Neural cell (in vitro differentiated cells): ENCODE data around the gene NPIPA5. TPM values are rescaled to one million over a fixed set of nuclear protein-coding genes. Genes with fewer than 3 reads are reported as not detected.
"Not testable (repeated sequence)": the region's sequence is repeated elsewhere in the genome, so short reads cannot be mapped to it uniquely, and the experiment has no call there.

ENCODE experiments used
- H2AFZ ChIP-seq: fragments of 200-600, 300-800 bp; sonication (generic), shearing (Covaris generic); 2 replicates; pipeline ENCODE4 v1.6.0; 2014; ENCODE audit warnings: low read depth, mild to moderate bottlenecking, antibody characterized with exemption, low read length, moderate library complexity
- H3F3A ChIP-seq: fragments of 200-600 bp; shearing (Covaris generic); 2 replicates; pipeline ENCODE4 v1.6.1; 2016; ENCODE audit warnings: mild to moderate bottlenecking, moderate library complexity, mixed read lengths, antibody characterized with exemption, low read length; ENCODE audit not compliant: insufficient read depth, poor library complexity, severe bottlenecking
- H3K27ac ChIP-seq: fragments of 200-600, 300-800 bp; sonication (generic), shearing (Covaris generic); 2 replicates; pipeline ENCODE4 v1.5.1; 2014; ENCODE audit warnings: mild to moderate bottlenecking, low read length, moderate library complexity
- H3K27me3 ChIP-seq: fragments of 300-800, 200-600 bp; sonication (generic), shearing (Covaris generic); 2 replicates; pipeline ENCODE4 v1.6.0; 2014; ENCODE audit warnings: mild to moderate bottlenecking, low read depth, low read length, moderate library complexity; ENCODE audit not compliant: insufficient read depth
- H3K36me3 ChIP-seq: fragments of 300-800, 200-600 bp; sonication (generic), shearing (Covaris generic); 2 replicates; pipeline ENCODE4 v1.5.1; 2014; ENCODE audit warnings: mild to moderate bottlenecking, antibody characterized with exemption, low read length, moderate library complexity; ENCODE audit not compliant: insufficient read depth
- H3K4me2 ChIP-seq: fragments of 300-800, 200-600 bp; sonication (generic), shearing (Covaris generic); 2 replicates; pipeline ENCODE4 v1.6.0; 2014; ENCODE audit warnings: mild to moderate bottlenecking, low read length
- H3K4me3 ChIP-seq: fragments of 300-800, 200-600 bp; sonication (generic), shearing (Covaris generic); 2 replicates; pipeline ENCODE4 v1.5.1; 2014; ENCODE audit warnings: mild to moderate bottlenecking, low read length, moderate library complexity
- H3K79me2 ChIP-seq: fragments of 200-600 bp; shearing (Covaris generic); replicated peaks from 2 replicates; pipeline ENCODE4 v1.6.0; 2014; ENCODE audit warnings: mild to moderate bottlenecking, low read length, moderate library complexity; ENCODE audit not compliant: insufficient read depth
- H3K9ac ChIP-seq: fragments of 300-800, 200-600 bp; sonication (generic), shearing (Covaris generic); 2 replicates; pipeline ENCODE4 v1.6.1; 2016; ENCODE audit warnings: mild to moderate bottlenecking, low read length, mixed read lengths
- H3K9me2 ChIP-seq: fragments of 200-600 bp; shearing (Covaris generic); 2 replicates; pipeline ENCODE4 v1.6.1; 2016; ENCODE audit warnings: mild to moderate bottlenecking, low read length, mixed read lengths; ENCODE audit not compliant: insufficient read depth
- H3K9me3 ChIP-seq: fragments of 200-600, 300-800 bp; sonication (generic), shearing (Covaris generic); 2 replicates; pipeline ENCODE4 v1.6.1; 2016; ENCODE audit warnings: mild to moderate bottlenecking, mixed run types, low read length, moderate library complexity, mixed read lengths
- H4K20me1 ChIP-seq: fragments of 200-600 bp; shearing (Covaris generic); 2 replicates; pipeline ENCODE4 v1.6.1; 2016; ENCODE audit warnings: mild to moderate bottlenecking, mixed run types; ENCODE audit not compliant: insufficient read depth
- polyA plus RNA-seq: library from polyadenylated mRNA; depleted of rRNA; stranded (reverse); fragments of >200 nt; gene quantifications from 2 replicates; pipeline ENCODE4 v1.2.3, GENCODE V29; 2014

The NPIPA5 gene
- polyA plus RNA-seq, 1 donor from 2014 or later = 27.2 TPM

GRCh38 chr16:15314562-15314961 lies 63.5 kb downstream of the NPIPA5 start:
- H3K27ac ChIP-seq, H3K4me3 ChIP-seq, H3K79me2 ChIP-seq, H3K9me3 ChIP-seq, H3K4me2 ChIP-seq, H2AFZ ChIP-seq, H3K36me3 ChIP-seq, H3K9ac ChIP-seq, H4K20me1 ChIP-seq, H3K9me2 ChIP-seq, H3F3A ChIP-seq, H3K27me3 ChIP-seq: not testable (repeated sequence)

Other genes with a start within 250 kb of the NPIPA5 start
- gene MPV17L, start 17.5 kb upstream of the NPIPA5 start, polyA plus RNA-seq = 0.10 and 0.36 TPM in 2 replicates
- 149 and 223 TPM in 2 replicates for gene BMERB1, start 56.3 kb upstream of the NPIPA5 start, polyA plus RNA-seq